Measurements from ENCODE around the gene WNT7B.

WNT7B gene

GRCh38 chr22:45903355-45904135, 73.4 kb downstream of the WNT7B start:
- no peak for TF ChIP-seq CTCF (IDR thresholded peaks at IDR 0.05; ENCODE audit: extremely low read depth, insufficient read depth, missing control alignments)
- in situ Hi-C loops (cut with MboI; ENCODE audit: low pct_unique_long_range_greater_than_20kb, low sequenced_read_pairs, unreplicated experiment) = no loop called here
- no peak for DNase-seq (ENCODE audit: low spot score)

DNA sequence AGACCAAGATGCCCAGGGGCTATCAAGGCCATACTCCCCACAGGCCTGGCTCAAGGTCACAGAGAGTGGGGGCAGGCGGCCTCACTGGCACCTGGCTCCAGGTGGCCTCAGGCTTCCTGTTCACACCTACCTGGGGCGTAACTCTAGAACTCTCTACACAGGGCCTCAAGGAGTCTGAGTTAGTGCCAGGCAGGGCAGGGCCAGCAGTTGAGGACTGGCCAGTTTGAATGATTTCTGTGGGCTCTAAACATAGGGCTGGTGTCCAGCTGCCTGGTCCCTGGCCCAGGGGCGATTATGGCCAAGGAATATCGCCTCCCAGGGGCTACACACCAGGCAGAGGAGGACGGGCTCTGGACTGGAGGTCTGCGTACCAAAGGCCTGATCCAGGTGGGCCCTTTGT, 79.2 kb downstream of the WNT7B start:
- no peak for TF ChIP-seq CTCF (IDR thresholded peaks at IDR 0.05; ENCODE audit: extremely low read depth, insufficient read depth, missing control alignments)
- no peak for DNase-seq (ENCODE audit: low spot score)
- in situ Hi-C loops (cut with MboI; ENCODE audit: low pct_unique_long_range_greater_than_20kb, low sequenced_read_pairs, unreplicated experiment) = no loop called here

GRCh38 chr22:45896964-45897538, 79.9 kb downstream of the WNT7B start:
- TF ChIP-seq CTCF (IDR thresholded peaks at IDR 0.05; ENCODE audit: extremely low read depth, insufficient read depth, missing control alignments) = no peak
- no peak for DNase-seq (ENCODE audit: low spot score)
- in situ Hi-C loops (cut with MboI; ENCODE audit: low pct_unique_long_range_greater_than_20kb, low sequenced_read_pairs, unreplicated experiment) = no loop called here

- no peak for DNase-seq (ENCODE audit: low spot score)
- TF ChIP-seq CTCF (IDR thresholded peaks at IDR 0.05; ENCODE audit: extremely low read depth, insufficient read depth, missing control alignments) = no peak
- in situ Hi-C loops (cut with MboI; ENCODE audit: low pct_unique_long_range_greater_than_20kb, low sequenced_read_pairs, unreplicated experiment) = no loop called here
Observed at GRCh38 chr22:45896153-45896951, 80.6 kb downstream of the WNT7B start.

GRCh38 chr22:45895436-45896152, 81.4 kb downstream of the WNT7B start:
- no peak for TF ChIP-seq CTCF (IDR thresholded peaks at IDR 0.05; ENCODE audit: extremely low read depth, insufficient read depth, missing control alignments)
- in situ Hi-C loops (cut with MboI; ENCODE audit: low pct_unique_long_range_greater_than_20kb, low sequenced_read_pairs, unreplicated experiment) = no loop called here
- no peak for DNase-seq (ENCODE audit: low spot score)

DNA sequence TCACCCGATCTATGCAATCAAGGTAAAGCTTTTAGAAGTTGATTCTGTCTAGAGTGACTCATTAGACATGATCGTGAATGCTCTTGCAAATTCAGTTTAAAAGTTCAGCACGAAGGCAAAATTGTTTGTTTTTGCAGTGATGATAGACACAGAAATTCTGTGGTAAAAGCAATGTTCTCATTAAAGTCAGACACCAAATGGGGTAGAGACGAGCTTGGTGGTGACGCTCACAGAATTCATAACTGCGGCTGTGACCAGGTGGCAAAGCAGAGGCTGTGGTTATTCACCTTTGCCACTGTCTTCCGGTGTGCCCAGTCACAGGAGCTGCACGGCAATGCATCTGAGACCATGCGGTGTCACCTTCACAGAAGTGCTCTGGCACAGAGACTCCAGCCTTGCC, 83.4 kb downstream of the WNT7B start:
- in situ Hi-C loops (cut with MboI; ENCODE audit: low pct_unique_long_range_greater_than_20kb, low sequenced_read_pairs, unreplicated experiment) = no loop called here
- DNase-seq (ENCODE audit: low spot score) = no peak

More for the DNA sequence above, 83.4 kb downstream of the WNT7B start:
- no peak for TF ChIP-seq CTCF (IDR thresholded peaks at IDR 0.05; ENCODE audit: extremely low read depth, insufficient read depth, missing control alignments)

All from GM13977 (cell line).